Bronchial epithelial cell (primary cell): ENCODE results near the gene EPHA4. TPM values are rescaled to one million over a fixed set of nuclear protein-coding genes. Genes with fewer than 3 reads are reported as not detected.
A peak's percentile ranks its signal among the peaks of the same experiment; 100 is the strongest.

Experiments
- DNase-seq: peaks from one replicate; pipeline ENCODE4 v3.0.0-alpha.2; 2010; ENCODE audit warnings: low read depth
- FAIRE-seq: peaks from 2 replicates; lab custom pipeline; 2011; peaks lifted over from hg19 to GRCh38; lab: Jason Lieb, UNC
- H3K27me3 ChIP-seq: 2 replicates; pipeline ENCODE4 v1.5.1; 2011; ENCODE audit warnings: low read length; ENCODE audit not compliant: control insufficient read depth, insufficient read depth
- H3K36me3 ChIP-seq: 2 replicates; pipeline ENCODE4 v1.5.1; 2011; ENCODE audit warnings: low read length; ENCODE audit not compliant: control insufficient read depth, insufficient read depth
- H3K4me3 ChIP-seq: 2 replicates; pipeline ENCODE4 v1.5.1; 2011; ENCODE audit warnings: mild to moderate bottlenecking, low read depth, low read length, control low read depth
- total RNA-seq: library from RNA; depleted of rRNA; stranded (reverse); fragments of >200 nt; gene quantifications from 2 replicates; pipeline ENCODE4 v1.2.1, GENCODE V29; 2014
- TF ChIP-seq, protein P1 (sequence below): IDR thresholded peaks from 2 replicates; pipeline ENCODE4 v1.5.1; 2011; ENCODE audit warnings: mild to moderate bottlenecking, moderate library complexity, low read length, control low read depth, inconsistent platforms; ENCODE audit not compliant: insufficient read depth, severe bottlenecking

EPHA4 gene
- total RNA-seq, 1 donor from 2014 or later, result 6.1 TPM

GRCh38 chr2:221425353-221425752 is 146.8 kb downstream of the EPHA4 start:
- no peak overlapping the region for H3K4me3 ChIP-seq
- FAIRE-seq (no peak), DNase-seq (no peak)
- no peaks in the 10 kb centered on the region for H3K36me3 ChIP-seq
- TF ChIP-seq, protein P1, sequence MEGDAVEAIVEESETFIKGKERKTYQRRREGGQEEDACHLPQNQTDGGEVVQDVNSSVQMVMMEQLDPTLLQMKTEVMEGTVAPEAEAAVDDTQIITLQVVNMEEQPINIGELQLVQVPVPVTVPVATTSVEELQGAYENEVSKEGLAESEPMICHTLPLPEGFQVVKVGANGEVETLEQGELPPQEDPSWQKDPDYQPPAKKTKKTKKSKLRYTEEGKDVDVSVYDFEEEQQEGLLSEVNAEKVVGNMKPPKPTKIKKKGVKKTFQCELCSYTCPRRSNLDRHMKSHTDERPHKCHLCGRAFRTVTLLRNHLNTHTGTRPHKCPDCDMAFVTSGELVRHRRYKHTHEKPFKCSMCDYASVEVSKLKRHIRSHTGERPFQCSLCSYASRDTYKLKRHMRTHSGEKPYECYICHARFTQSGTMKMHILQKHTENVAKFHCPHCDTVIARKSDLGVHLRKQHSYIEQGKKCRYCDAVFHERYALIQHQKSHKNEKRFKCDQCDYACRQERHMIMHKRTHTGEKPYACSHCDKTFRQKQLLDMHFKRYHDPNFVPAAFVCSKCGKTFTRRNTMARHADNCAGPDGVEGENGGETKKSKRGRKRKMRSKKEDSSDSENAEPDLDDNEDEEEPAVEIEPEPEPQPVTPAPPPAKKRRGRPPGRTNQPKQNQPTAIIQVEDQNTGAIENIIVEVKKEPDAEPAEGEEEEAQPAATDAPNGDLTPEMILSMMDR, result no peak
- H3K27me3 ChIP-seq, result no peaks in the 10 kb centered on the region

- Histone ChIP-seq H3K27me3 (no peaks in the 10 kb centered on the region), H3K36me3 (no peaks in the 10 kb centered on the region), H3K4me3 (no peak overlapping the region)
- TF ChIP-seq, protein P1, result no peak
- no peak for FAIRE-seq
- peak; percentile 21 for DNase-seq
These were observed 148.8 kb downstream of the EPHA4 start for GRCh38 chr2:221423210-221423804.

DNA sequence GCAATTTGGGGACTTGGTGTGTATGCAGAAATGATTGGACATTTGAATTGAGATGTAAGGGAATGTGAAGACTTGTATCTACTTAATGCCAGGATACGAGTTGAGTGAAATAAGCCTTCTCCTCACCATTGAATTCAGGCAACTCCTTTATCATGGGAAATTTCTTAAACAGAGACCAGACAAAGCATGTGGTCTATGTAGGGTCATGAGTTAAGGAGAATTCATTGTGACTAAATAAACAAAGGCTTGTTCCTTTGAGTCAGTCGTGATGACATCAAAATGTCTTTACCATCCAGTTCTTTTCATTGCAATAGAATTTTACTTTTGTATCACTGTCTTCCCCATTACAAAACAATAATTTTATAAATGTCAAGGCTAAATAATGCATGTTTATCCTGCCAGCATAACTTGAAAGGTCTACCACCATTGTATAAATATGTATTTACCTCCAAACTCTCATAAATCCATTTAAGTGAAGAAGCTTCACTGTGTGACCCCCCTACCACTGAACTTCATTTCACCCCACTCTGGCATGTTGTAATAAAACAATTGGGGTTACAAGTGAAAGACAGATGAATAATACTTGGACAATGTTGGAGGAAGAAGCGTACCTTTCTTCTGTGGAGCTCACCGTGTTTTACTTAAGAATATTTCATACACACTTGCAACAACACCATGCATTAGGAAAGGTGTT is 149.4 kb downstream of the EPHA4 start:
- no peaks in the 10 kb centered on the region for H3K36me3 ChIP-seq
- TF ChIP-seq, protein P1, result no peak
- no peaks in the 10 kb centered on the region for H3K27me3 ChIP-seq
- DNase-seq (peak; percentile 35), FAIRE-seq (no peak)
- H3K4me3 ChIP-seq, result no peak overlapping the region

- DNase-seq (no peak), FAIRE-seq (no peak)
- H3K4me3 ChIP-seq, result no peak overlapping the region
- TF ChIP-seq, protein P1, result no peak
- no peaks in the 10 kb centered on the region for H3K36me3 ChIP-seq
- no peaks in the 10 kb centered on the region for H3K27me3 ChIP-seq
These were observed 151.9 kb downstream of the EPHA4 start for GRCh38 chr2:221420245-221420644.

DNA sequence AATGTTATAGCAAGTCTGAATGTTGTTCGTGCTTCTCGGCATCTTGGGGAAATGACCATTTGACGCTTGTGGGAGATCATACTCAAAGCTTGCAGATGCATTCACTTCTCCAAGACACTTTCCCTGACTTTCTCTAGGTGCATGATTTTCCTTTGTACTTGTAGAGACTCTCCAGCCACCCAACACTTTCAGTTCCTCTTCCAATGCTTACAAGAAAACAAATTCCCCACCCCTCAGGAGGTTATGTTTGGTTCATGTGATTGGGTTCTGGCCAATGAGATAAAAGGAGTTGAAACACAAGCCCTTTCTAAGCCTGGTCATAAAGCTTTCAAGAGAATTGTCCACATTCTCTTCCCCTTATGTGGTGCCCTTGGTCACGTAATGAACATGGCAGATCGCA is 156.3 kb downstream of the EPHA4 start:
- Histone ChIP-seq H3K27me3 (no peaks in the 10 kb centered on the region), H3K4me3 (no peak overlapping the region), H3K36me3 (no peaks in the 10 kb centered on the region)
- DNase-seq (no peak), FAIRE-seq (no peak)
- TF ChIP-seq, protein P1, result no peak
